DMS53 (cell line): Measurements from ENCODE around the gene RAF1.
"Not testable (repeated sequence)": the region's sequence is repeated elsewhere in the genome, so short reads cannot be mapped to it uniquely, and the experiment has no call there.

Experiments used
- DNase-seq: peaks from one replicate; lab custom pipeline; 2025; lab: John Stamatoyannopoulos, UW

RAF1 gene

DNA sequence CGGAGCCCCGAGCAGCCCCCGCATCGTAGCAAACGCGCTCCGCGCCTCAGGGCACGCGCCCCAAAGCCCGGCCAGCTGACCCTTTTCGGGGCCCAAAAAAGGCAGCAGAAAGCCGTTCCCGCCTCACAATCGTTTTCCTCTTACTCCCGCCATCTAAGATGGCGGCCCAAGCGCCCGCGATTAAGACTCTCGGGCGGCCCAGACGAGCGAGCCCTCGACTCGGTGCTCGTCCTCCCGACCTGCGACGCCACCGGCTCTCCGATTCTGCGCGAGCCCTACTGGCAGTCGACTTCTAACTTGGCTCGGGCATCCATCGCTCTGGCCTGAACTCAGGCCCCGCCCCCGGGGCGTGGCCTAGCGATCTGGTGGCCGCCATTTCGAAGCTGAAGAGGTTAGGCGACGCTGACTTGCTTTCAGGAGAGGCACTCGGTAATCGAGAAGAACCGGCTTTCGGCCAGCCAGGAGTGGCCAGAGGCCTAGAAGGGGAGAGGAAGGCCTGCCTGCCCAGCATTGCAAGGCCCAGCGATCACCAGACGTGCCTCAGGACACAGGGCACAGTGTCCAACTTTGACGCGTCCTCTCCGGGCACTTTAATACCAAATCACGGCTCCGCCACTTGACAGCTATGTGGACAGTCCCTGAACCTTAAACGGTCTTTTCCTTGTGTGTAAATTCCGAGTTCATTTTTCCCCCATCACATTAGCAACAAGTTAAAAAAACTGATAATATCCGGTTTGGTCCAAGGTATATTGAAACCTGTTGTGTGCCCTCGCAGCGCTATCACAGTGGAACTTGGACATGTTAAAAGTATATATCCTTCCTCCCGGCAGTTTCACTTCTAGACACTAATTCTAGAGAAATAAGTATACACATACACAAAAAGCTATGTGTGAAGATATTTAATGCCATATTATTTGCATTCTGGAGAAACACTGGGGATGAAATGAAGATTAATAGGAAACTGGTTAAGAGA lies at the start of gene RAF1:
Gene RAF1 (minus strand): TSS at position 182 of the 973 bp plus-strand sequence. CDS start 45,396 bp downstream, outside the sequence.
- DNase-seq, result peak; percentile 93

DNA sequence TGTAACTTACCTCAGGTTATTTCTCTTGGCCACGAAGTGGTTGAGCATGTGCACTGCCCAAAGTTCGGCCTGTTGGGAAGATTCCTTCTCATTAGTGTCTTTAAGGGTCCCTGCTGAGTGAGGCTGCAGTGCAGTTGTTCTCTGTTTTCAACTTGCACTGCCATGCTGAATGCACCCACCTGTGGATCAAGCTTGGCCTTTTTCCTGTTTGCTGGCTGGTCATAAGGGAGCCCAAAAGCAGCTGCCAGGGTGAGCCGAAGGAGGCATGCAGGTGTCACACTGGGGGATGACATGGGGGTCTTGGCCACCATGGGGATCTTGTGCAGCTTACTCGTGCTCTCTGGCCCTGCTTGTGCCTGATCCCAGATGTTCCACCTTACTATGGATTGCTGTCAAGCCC lies 46.1 kb upstream of the RAF1 start:
- no peak for DNase-seq

DNA sequence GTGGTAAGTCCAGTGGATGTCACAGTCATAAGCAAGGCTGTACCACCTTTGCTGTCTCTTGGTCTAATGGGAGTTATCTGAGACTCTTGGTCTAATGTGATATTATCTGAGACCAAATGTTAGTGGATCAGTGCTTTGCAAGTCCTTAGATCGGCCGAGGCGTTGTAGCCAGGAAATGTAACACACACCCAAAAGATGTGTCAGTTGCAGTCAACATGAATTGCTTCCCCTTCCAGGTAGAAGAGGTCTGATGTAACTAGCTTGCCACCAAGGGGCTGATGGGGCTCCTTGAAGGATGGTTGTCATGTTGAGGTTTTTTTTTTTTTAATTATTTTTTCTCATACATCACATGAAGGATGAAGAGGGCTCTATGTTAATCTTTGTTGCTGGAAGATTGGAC lies 45.4 kb upstream of the RAF1 start:
- DNase-seq, result no peak

- DNase-seq, result no peak
Observed at GRCh38 chr3:12708584-12709192, 44.8 kb upstream of the RAF1 start.

GRCh38 chr3:12707449-12707848 lies 43.5 kb upstream of the RAF1 start:
- DNase-seq, result no peak

DNA sequence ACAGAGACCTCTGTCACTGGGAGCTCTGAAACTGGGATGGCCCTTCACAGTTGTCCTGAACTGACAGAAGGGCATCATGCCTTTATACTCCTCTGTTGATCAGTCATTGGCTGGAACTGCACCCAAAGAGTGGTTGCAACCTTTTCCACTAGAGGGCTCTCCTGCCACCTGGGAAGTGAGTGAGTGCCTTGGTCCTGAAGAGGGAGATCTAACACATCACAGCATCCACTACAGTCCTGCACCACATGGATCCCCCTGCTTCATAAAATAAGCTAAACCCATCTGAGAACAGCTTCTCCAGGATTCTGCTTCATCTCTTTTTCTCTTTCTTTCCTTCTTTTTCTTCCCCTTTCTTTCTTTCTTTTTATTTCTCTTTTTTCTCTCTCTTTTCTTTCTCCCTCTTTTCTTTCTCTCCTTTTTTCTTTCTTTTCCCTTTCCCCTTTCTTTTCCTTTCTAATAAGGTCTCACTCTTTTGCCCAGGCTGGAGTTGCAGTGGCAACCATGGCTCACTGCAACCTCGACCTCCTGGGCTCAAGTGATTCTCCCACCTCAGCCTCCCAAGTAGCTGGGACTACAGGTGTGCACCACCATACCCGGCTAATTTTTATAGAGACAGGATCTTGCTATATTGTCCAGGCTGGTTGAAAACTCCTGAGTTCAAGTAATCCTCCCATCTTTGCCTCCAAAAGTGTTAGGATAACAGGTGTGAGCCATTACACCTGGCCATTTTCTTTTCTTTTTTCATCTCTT lies 42.8 kb upstream of the RAF1 start:
- DNase-seq, result peak; percentile 71

GRCh38 chr3:12705981-12706380 lies 42.1 kb upstream of the RAF1 start:
- no peak for DNase-seq

GRCh38 chr3:12705374-12705926 lies 41.5 kb upstream of the RAF1 start:
- no peak for DNase-seq

DNA sequence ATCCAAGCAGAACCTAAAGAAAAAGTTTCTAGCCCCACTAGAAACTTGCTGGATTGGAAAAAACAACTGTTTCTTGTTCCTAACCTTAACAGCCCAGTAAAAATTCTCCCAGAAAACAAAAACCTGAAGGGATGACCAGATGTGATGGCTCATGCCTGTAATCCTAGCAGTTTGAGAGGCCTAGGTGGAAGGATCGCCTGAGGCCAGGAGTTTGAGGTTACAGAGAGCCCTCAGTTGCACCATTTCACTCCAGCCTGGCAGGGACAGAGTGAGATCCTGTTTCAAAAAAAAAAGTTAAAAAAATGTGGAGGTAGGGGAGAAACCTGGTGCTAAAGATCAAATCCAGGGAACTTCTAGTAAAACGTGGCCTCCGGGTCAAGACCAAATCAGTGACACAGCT lies 38.6 kb upstream of the RAF1 start:
- DNase-seq, result no peak

DNA sequence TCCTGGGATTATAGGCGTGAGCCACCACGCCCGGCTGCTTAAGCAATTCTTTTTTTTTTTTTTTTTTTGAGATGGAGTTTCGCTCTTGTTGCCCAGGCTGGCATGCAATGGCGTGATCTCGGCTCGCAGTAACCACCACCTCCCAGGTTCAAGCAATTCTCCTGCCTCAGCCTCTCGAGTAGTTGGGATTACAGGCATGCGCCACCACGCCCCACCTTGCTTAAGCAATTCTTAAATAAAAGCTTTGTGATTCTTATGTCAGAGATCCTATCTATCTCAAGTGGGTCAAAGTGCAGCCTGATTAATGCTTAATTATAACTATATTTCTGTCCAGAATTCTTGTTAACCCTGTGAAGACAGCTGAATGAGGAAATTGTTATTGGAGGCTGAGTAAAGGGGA lies 37.7 kb upstream of the RAF1 start:
- not testable (repeated sequence) for DNase-seq

- DNase-seq, result no peak
Observed at GRCh38 chr3:12700800-12701199, 36.9 kb upstream of the RAF1 start.

- DNase-seq, result no peak
Observed at GRCh38 chr3:12695916-12696315, 32.0 kb upstream of the RAF1 start.

- no peak for DNase-seq
Observed at GRCh38 chr3:12695112-12695511, 31.2 kb upstream of the RAF1 start.

GRCh38 chr3:12692444-12692843 lies 28.5 kb upstream of the RAF1 start:
- DNase-seq, result no peak

- peak; percentile 19 for DNase-seq
Observed at GRCh38 chr3:12689997-12690711, 26.2 kb upstream of the RAF1 start.

DNA sequence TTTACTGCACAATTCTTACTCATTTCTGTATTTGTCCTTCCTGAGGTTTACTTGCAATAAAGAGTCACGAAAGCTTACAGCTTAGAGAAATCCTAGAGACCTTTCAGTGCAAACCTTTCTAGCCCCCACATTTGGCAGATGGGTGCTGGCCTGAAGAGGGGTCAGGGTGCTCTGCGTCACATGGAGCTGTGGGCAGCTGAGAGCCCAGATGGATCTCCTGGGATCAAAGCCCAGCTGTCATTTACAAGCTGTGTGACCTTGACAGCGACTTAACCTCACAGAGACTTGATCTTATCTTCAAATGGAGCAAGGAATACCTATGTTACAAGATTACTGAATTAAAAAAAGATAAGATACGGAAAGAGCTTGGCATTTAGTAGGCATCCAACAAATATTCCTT lies 24.0 kb upstream of the RAF1 start:
- DNase-seq, result no peak

DNA sequence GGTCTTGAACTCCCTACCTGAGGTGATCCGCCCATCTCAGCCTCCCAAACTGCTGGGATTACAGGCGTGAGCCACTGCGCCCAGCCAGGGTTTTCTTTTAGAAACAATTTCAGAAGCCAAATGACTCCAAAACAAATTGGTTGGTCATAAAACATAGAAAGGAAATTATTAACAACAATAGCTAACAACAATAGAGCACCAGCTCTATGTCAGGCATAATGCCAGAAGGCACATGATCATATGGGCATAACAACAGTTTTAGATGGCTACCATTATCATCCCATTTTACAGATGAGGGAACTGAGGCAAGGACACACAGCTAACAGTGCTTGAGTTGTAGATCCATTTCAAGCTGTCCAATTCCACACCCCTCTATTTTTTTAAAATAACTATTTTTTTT lies 22.2 kb upstream of the RAF1 start:
- no peak for DNase-seq

- no peak for DNase-seq
Observed at GRCh38 chr3:12681943-12682390, 18.1 kb upstream of the RAF1 start.

- no peak for DNase-seq
Observed at GRCh38 chr3:12681089-12681942, 17.4 kb upstream of the RAF1 start.

DNA sequence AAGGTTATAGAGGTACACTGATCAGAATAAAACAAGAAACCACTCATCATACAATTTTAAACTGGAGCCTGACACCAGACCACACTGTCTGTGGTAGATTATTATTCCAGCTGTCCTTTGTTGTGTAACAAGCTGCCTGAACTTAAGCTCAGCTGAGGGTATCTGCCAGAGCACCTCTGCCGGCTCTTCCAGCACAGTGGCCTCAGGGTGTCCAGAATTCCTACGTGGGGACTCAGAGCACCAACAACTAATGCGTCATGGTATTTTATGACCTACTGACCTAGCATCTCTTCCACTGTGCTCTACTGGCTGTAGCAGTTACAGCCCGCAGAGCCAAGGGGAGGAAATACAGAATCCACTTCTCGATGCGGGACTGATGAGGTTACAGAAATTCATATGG lies 15.6 kb upstream of the RAF1 start:
- no peak for DNase-seq

GRCh38 chr3:12677616-12678015 lies 13.7 kb upstream of the RAF1 start:
- DNase-seq, result no peak
